Smooth muscle cell (in vitro differentiated cells): ENCODE data around the gene KCNQ5. TPM values are rescaled to one million over a fixed set of nuclear protein-coding genes. Genes with fewer than 3 reads are reported as not detected.

Experiments
- DNase-seq: peaks from one replicate; lab custom pipeline; 2025; ENCODE audit not compliant: unreplicated experiment; lab: John Stamatoyannopoulos, UW
- H2AFZ ChIP-seq: fragments of 200-600 bp; sonication (generic); 2 replicates; pipeline ENCODE4 v1.6.0; 2016; ENCODE audit warnings: antibody characterized with exemption, low read depth, mild to moderate bottlenecking
- H3F3A ChIP-seq: fragments of 200-600 bp; sonication (generic); 2 replicates; pipeline ENCODE4 v1.6.0; 2017; ENCODE audit warnings: antibody characterized with exemption, low read depth
- H3K27ac ChIP-seq: fragments of 200-600 bp; sonication (generic); 2 replicates; pipeline ENCODE4 v1.5.1; 2016; ENCODE audit warnings: low read depth, mild to moderate bottlenecking
- H3K27me3 ChIP-seq: fragments of 200-600 bp; sonication (generic); 2 replicates; pipeline ENCODE4 v1.6.1; 2016; ENCODE audit warnings: low read depth, mild to moderate bottlenecking
- H3K36me3 ChIP-seq: fragments of 200-600 bp; sonication (generic); 2 replicates; pipeline ENCODE4 v1.5.1; 2016; ENCODE audit warnings: low read depth
- H3K4me1 ChIP-seq: fragments of 200-600 bp; sonication (generic); 2 replicates; pipeline ENCODE4 v1.5.1; 2016; ENCODE audit warnings: low read depth
- H3K4me2 ChIP-seq: fragments of 200-600 bp; sonication (generic); 2 replicates; pipeline ENCODE4 v1.6.0; 2016; ENCODE audit warnings: mild to moderate bottlenecking
- H3K4me3 ChIP-seq: fragments of 200-600 bp; sonication (generic); 2 replicates; pipeline ENCODE4 v1.5.1; 2016; ENCODE audit warnings: mild to moderate bottlenecking
- H3K79me2 ChIP-seq: fragments of 200-600 bp; sonication (generic); 2 replicates; pipeline ENCODE4 v1.6.0; 2016; ENCODE audit warnings: low read depth, mild to moderate bottlenecking
- H3K9ac ChIP-seq: fragments of 200-600 bp; sonication (generic); 2 replicates; pipeline ENCODE4 v1.6.0; 2016; ENCODE audit warnings: low read depth
- H3K9me3 ChIP-seq: fragments of 200-600 bp; sonication (generic); replicated peaks from 2 replicates; pipeline ENCODE4 v1.5.1; 2016; ENCODE audit warnings: low read depth
- H4K20me1 ChIP-seq: fragments of 200-600 bp; sonication (generic); 2 replicates; pipeline ENCODE4 v1.6.0; 2016; ENCODE audit warnings: low read depth
- CTCF ChIP-seq: fragments of 200-600 bp; sonication (generic); IDR thresholded peaks from 2 replicates; pipeline ENCODE4 v1.5.1; 2017; ENCODE audit warnings: borderline replicate concordance, mild to moderate bottlenecking, antibody characterized with exemption; ENCODE audit not compliant: insufficient read depth, poor library complexity, severe bottlenecking
- WGBS: methylation state at CpG from one replicate; pipeline ENCODE4 v1.1.7; 2016; ENCODE audit warnings: low lambda C conversion rate; 5-methylcytosine and 5-hydroxymethylcytosine counted together
- polyA plus RNA-seq: library from polyadenylated mRNA; unstranded; fragments of >200 nt; fragmentation: Nextera tagmentation; extraction: Ambion mirVana; gene quantifications from 2 replicates; pipeline ENCODE4 v1.2.1, GENCODE V29; 2016
- total RNA-seq: library from RNA; depleted of rRNA; stranded (reverse); fragments of >200 nt; gene quantifications from 2 replicates; pipeline ENCODE4 v1.2.3, GENCODE V29; 2014

The KCNQ5 gene
- total and polyA plus RNA-seq, 2 experiments from 2014 or later = 1.2 to 2.0 TPM

GRCh38 chr6:72963946-72964345 is 342.1 kb downstream of the KCNQ5 start:
- H3K27me3 ChIP-seq = no peaks in the 10 kb centered on the region

GRCh38 chr6:72966628-72967280 is 344.9 kb downstream of the KCNQ5 start:
- H3K9ac ChIP-seq = no peak overlapping the region
- 70% methylated on average over 1 of the region's 1 CpG for WGBS
- no peaks in the 10 kb centered on the region for H3K36me3 ChIP-seq
- H3K27ac ChIP-seq = no peak overlapping the region
- H3K9me3 ChIP-seq = no peaks in the 10 kb centered on the region
- no peak overlapping the region for H3K4me2 ChIP-seq
- H4K20me1 ChIP-seq = no peaks in the 10 kb centered on the region
- no peak overlapping the region for H2AFZ ChIP-seq
- H3F3A ChIP-seq = no peaks in the 10 kb centered on the region
- TF ChIP-seq CTCF = no peak
- H3K27me3 ChIP-seq = no peaks in the 10 kb centered on the region
- H3K4me1 ChIP-seq = no peaks in the 10 kb centered on the region
- H3K79me2 ChIP-seq = no peaks in the 10 kb centered on the region
- H3K4me3 ChIP-seq = no peak overlapping the region
- DNase-seq = no peak

More at GRCh38 chr6:72963946-72964345, 342.1 kb downstream of the KCNQ5 start:
- Histone ChIP-seq H3K79me2 (no peaks in the 10 kb centered on the region), H4K20me1 (no peaks in the 10 kb centered on the region), H3K4me3 (no peak overlapping the region), H2AFZ (no peak overlapping the region), H3K9me3 (no peaks in the 10 kb centered on the region), H3K27ac (no peak overlapping the region), H3K4me2 (no peak overlapping the region), H3F3A (no peaks in the 10 kb centered on the region), H3K9ac (no peak overlapping the region), H3K4me1 (no peaks in the 10 kb centered on the region), H3K36me3 (no peaks in the 10 kb centered on the region)
- DNase-seq = no peak
- no peak for TF ChIP-seq CTCF
- WGBS = 87% methylated on average over 2 of the region's 2 CpGs

- no peak for TF ChIP-seq CTCF
- no peaks in the 10 kb centered on the region for H3K79me2 ChIP-seq
- no peaks in the 10 kb centered on the region for H3K9me3 ChIP-seq
- H4K20me1 ChIP-seq = no peaks in the 10 kb centered on the region
- no peaks in the 10 kb centered on the region for H3K27me3 ChIP-seq
- no peak overlapping the region for H3K27ac ChIP-seq
- no peak overlapping the region for H2AFZ ChIP-seq
- H3K4me1 ChIP-seq = no peaks in the 10 kb centered on the region
- DNase-seq = no peak
- 97% methylated on average over 1 of the region's 1 CpG for WGBS
- no peaks in the 10 kb centered on the region for H3F3A ChIP-seq
- H3K36me3 ChIP-seq = no peaks in the 10 kb centered on the region
- no peak overlapping the region for H3K9ac ChIP-seq
- H3K4me2 ChIP-seq = no peak overlapping the region
- no peak overlapping the region for H3K4me3 ChIP-seq
These were observed 345.5 kb downstream of the KCNQ5 start for GRCh38 chr6:72967329-72967728.

- Histone ChIP-seq H2AFZ (no peak overlapping the region), H3K36me3 (no peaks in the 10 kb centered on the region), H3K27me3 (no peaks in the 10 kb centered on the region), H3K9me3 (no peaks in the 10 kb centered on the region), H3K4me1 (no peaks in the 10 kb centered on the region), H3K4me3 (no peak overlapping the region), H4K20me1 (no peaks in the 10 kb centered on the region), H3F3A (no peaks in the 10 kb centered on the region), H3K27ac (peak overlapping the region; percentile 36), H3K4me2 (no peak overlapping the region), H3K9ac (no peak overlapping the region), H3K79me2 (no peaks in the 10 kb centered on the region)
- DNase-seq = no peak
- TF ChIP-seq CTCF = no peak
- 91% methylated on average over 1 of the region's 1 CpG for WGBS
These were observed 346.8 kb downstream of the KCNQ5 start for GRCh38 chr6:72968704-72969103.
